HepG2 (cell line): ENCODE data around the gene SOCS1. TPM values are rescaled to one million over a fixed set of nuclear protein-coding genes. Genes with fewer than 3 reads are reported as not detected.

ENCODE experiments used
- AKNA ChIP-seq: sonication (generic); formaldehyde crosslinking; IDR thresholded peaks from 2 replicates; pipeline ENCODE4 v1.4.0; 2020; ENCODE audit warnings: missing genetic modification reagents, borderline replicate concordance
- CCAR2 ChIP-seq: fragments of 200-400 bp; formaldehyde crosslinking; optimal IDR thresholded peaks from 2 replicates; pipeline ENCODE3; 2018; ENCODE audit warnings: low read depth, mild to moderate bottlenecking, low read length, moderate library complexity
- MLLT10 ChIP-seq: sonication (generic); formaldehyde crosslinking; IDR thresholded peaks from 2 replicates; pipeline ENCODE4 v1.4.0; 2020; ENCODE audit warnings: missing genetic modification reagents
- NCOR1 ChIP-seq: fragments of 200-600 bp; sonication (generic); IDR thresholded peaks from 2 replicates; pipeline ENCODE4 v1.7.0; 2017; ENCODE audit warnings: antibody characterized with exemption, low read length, borderline replicate concordance
- PRDM10 ChIP-seq: sonication (generic); formaldehyde crosslinking; IDR thresholded peaks from 2 replicates; pipeline ENCODE4 v1.4.0; 2020; ENCODE audit warnings: low read depth, missing genetic modification reagents
- RAD21 ChIP-seq: fragments of 450-650 bp; formaldehyde crosslinking; IDR thresholded peaks from 2 replicates; pipeline ENCODE4 v1.5.0; 2020; ENCODE audit warnings: mild to moderate bottlenecking
- SIN3B ChIP-seq: fragments of 150-350 bp; IDR thresholded peaks from 2 replicates; pipeline ENCODE4 v1.6.1; 2014; ENCODE audit warnings: low read length
- SMAD9 ChIP-seq: sonication (generic); formaldehyde crosslinking; IDR thresholded peaks from 2 replicates; pipeline ENCODE4 v1.5.1; 2020; ENCODE audit warnings: mild to moderate bottlenecking, missing genetic modification reagents
- TBL1XR1 ChIP-seq: fragments of 150-350 bp; IDR thresholded peaks from 2 replicates; pipeline ENCODE4 v1.6.1; 2014; ENCODE audit warnings: borderline replicate concordance, low read length; ENCODE audit not compliant: partially characterized antibody
- TOPORS ChIP-seq: sonication (generic); formaldehyde crosslinking; IDR thresholded peaks from 2 replicates; pipeline ENCODE4 v1.8.0; 2023; ENCODE audit warnings: mild to moderate bottlenecking, missing genetic modification reagents
- ZMAT3 ChIP-seq: sonication (generic); formaldehyde crosslinking; conservative IDR thresholded peaks from 2 replicates; pipeline ENCODE4 v1.7.0; 2021; ENCODE audit warnings: missing genetic modification reagents
- ZNF160 ChIP-seq: sonication (generic); formaldehyde crosslinking; IDR thresholded peaks from 2 replicates; pipeline ENCODE4 v1.8.0; 2022; ENCODE audit warnings: mild to moderate bottlenecking, inconsistent platforms, missing genetic modification reagents
- ZNF180 ChIP-seq: sonication (generic); formaldehyde crosslinking; IDR thresholded peaks from 2 replicates; pipeline ENCODE4 v1.4.0; 2020; ENCODE audit warnings: low read depth, missing genetic modification reagents, borderline replicate concordance
- ZNF337 ChIP-seq: sonication (generic); formaldehyde crosslinking; IDR thresholded peaks from 2 replicates; pipeline ENCODE4 v1.5.1; 2020; ENCODE audit warnings: missing genetic modification reagents, low read depth, mild to moderate bottlenecking, borderline replicate concordance
- ZNF556 ChIP-seq: sonication (generic); formaldehyde crosslinking; IDR thresholded peaks from 2 replicates; pipeline ENCODE4 v1.4.0; 2020; ENCODE audit warnings: mild to moderate bottlenecking, missing genetic modification reagents, borderline replicate concordance
- ZNF558 ChIP-seq: sonication (generic); formaldehyde crosslinking; IDR thresholded peaks from 2 replicates; pipeline ENCODE4 v1.9.0; 2022; ENCODE audit warnings: mild to moderate bottlenecking, missing genetic modification reagents, borderline replicate concordance
- ZNF563 ChIP-seq: sonication (generic); formaldehyde crosslinking; IDR thresholded peaks from 2 replicates; pipeline ENCODE4 v1.8.0; 2022; ENCODE audit warnings: mild to moderate bottlenecking, moderate library complexity, missing genetic modification reagents
- ZNF879 ChIP-seq: sonication (generic); formaldehyde crosslinking; IDR thresholded peaks from 2 replicates; pipeline ENCODE4 v1.8.1; 2023; ENCODE audit warnings: missing genetic modification reagents
- ZSCAN25 ChIP-seq: sonication (generic); formaldehyde crosslinking; IDR thresholded peaks from 2 replicates; pipeline ENCODE4 v1.8.0; 2022; ENCODE audit warnings: mild to moderate bottlenecking, missing genetic modification reagents
- polyA plus RNA-seq, 8 experiments: library from polyadenylated mRNA; depleted of rRNA in 3 of 8; stranded (reverse) in 7 of 8; unstranded in 1 of 8; fragments of >200 nt; fragmentation: Illumina TruSeq in 4 of 8; extraction: Trizol in 4 of 8; gene quantifications; 2 replicates each; pipeline versions ENCODE4 v1.2.1 to v1.2.3, GENCODE V29; 2011 to 2016; ENCODE audit warnings: low read depth in 4 of 8, missing spikeins in 1 of 8, mixed read lengths in 1 of 8; ENCODE audit not compliant: insufficient read depth in 1 of 8
- total RNA-seq, 5 experiments: library from RNA; depleted of rRNA; stranded (reverse); fragments of >200 nt; fragmentation: Illumina TruSeq; extraction: Trizol; gene quantifications; 2 replicates each; pipeline ENCODE4 v1.2.3, GENCODE V29; 2016; ENCODE audit warnings: low read depth in 1 of 5
- TF ChIP-seq, protein P1 (sequence below): sonication (generic); formaldehyde crosslinking; IDR thresholded peaks from 2 replicates; pipeline ENCODE4 v1.5.0; 2020; ENCODE audit warnings: mild to moderate bottlenecking, missing genetic modification reagents

Gene SOCS1
- total and polyA plus RNA-seq, 2 of the 13 experiments (the other 11 are each of a cell fraction or from before 2014, with no cell fraction given): 5.3 to 6.3 TPM

DNA sequence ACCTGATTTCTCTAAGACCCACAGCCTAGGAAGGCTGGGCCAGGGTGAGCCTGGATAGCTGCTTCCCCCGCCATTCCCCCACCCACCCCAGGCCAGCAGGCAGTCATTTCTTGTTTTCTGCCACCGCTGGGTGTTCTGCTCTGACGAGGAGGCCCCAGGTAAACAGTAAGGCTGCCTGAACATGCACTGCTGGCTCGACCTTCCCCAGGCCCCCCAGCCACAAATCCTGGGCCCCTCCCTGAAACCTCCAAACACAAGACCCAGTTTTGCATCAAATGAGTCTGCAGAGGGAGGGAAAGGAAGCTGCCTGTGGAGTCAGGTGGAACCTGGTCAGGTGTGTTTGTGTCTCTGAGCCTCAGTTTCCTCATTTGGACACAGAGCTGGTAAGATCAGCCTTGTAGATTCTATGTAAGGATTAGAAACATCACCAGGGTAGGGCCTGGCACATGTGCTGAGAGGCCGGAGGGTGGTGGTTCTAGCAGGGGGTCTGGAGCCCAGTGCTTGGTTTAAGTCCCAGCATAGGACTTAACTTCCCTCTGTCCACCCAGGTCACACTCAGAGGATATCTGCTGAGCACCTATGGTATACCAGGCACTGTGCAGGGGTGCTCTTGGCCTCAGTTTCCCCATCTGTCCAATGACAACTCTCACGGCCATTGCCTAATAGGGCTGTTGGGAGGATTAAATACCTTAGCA lies 44.0 kb upstream of the SOCS1 start (continued):
- TF ChIP-seq AKNA (no peak), ZNF180 (CRISPR knock-in tag) (no peak), ZSCAN25 (CRISPR knock-in tag) (no peak), SMAD9 (no peak), ZNF558 (CRISPR knock-in tag) (no peak), ZNF160 (0 out of 2 replicates have a peak, but pooled peaks have one; percentile 31), MLLT10 (no peak), ZNF563 (CRISPR knock-in tag) (no peak), CCAR2 (no peak), SIN3B (no peak), NCOR1 (no peak), ZMAT3 (CRISPR knock-in tag) (no peak), TBL1XR1 (no peak), ZNF337 (CRISPR knock-in tag) (0 out of 2 replicates have a peak, but pooled peaks have one; percentile 17), PRDM10 (no peak), ZNF556 (CRISPR knock-in tag) (no peak), ZNF879 (CRISPR knock-in tag) (no peak), RAD21 (CRISPR knock-in tag) (no peak), TOPORS (no peak)
- TF ChIP-seq, protein P1, sequence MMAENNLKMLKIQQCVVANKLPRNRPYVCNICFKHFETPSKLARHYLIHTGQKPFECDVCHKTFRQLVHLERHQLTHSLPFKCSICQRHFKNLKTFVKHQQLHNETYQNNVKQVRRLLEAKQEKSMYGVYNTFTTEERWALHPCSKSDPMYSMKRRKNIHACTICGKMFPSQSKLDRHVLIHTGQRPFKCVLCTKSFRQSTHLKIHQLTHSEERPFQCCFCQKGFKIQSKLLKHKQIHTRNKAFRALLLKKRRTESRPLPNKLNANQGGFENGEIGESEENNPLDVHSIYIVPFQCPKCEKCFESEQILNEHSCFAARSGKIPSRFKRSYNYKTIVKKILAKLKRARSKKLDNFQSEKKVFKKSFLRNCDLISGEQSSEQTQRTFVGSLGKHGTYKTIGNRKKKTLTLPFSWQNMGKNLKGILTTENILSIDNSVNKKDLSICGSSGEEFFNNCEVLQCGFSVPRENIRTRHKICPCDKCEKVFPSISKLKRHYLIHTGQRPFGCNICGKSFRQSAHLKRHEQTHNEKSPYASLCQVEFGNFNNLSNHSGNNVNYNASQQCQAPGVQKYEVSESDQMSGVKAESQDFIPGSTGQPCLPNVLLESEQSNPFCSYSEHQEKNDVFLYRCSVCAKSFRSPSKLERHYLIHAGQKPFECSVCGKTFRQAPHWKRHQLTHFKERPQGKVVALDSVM (CRISPR knock-in tag): no peak
